GM10847 (cell line): ENCODE measurements around the gene TSEN2.

ENCODE experiments used
- POLR2A ChIP-seq: IDR thresholded peaks from 2 replicates; pipeline ENCODE4 v1.6.1; 2011; ENCODE audit not compliant: insufficient read length; ENCODE audit errors: extremely low read depth

The TSEN2 gene

GRCh38 chr3:12484198-12484982 is at the start of gene TSEN2:
TSS of gene TSEN2 (plus strand) at chr3:12484480. CDS start at chr3:12489801, 5,321 bp downstream.
- peak; percentile 87 for TF ChIP-seq POLR2A

- no peak for TF ChIP-seq POLR2A
Measured at GRCh38 chr3:12436514-12437220, 47.6 kb upstream of the TSEN2 start.

GRCh38 chr3:12437221-12437605 is 47.1 kb upstream of the TSEN2 start:
- no peak for TF ChIP-seq POLR2A

GRCh38 chr3:12437861-12438260 is 46.4 kb upstream of the TSEN2 start:
- no peak for TF ChIP-seq POLR2A

- no peak for TF ChIP-seq POLR2A
Measured at GRCh38 chr3:12438318-12438717, 46.0 kb upstream of the TSEN2 start.

- TF ChIP-seq POLR2A: no peak
Measured at GRCh38 chr3:12439161-12439940, 44.9 kb upstream of the TSEN2 start.

- no peak for TF ChIP-seq POLR2A
Measured at GRCh38 chr3:12440927-12441714, 43.2 kb upstream of the TSEN2 start.

- no peak for TF ChIP-seq POLR2A
Measured at GRCh38 chr3:12442654-12443501, 41.4 kb upstream of the TSEN2 start.

- TF ChIP-seq POLR2A: no peak
Measured at GRCh38 chr3:12443781-12444522, 40.3 kb upstream of the TSEN2 start.

GRCh38 chr3:12444582-12445471 is 39.5 kb upstream of the TSEN2 start:
- no peak for TF ChIP-seq POLR2A

- no peak for TF ChIP-seq POLR2A
Measured at GRCh38 chr3:12445523-12446240, 38.6 kb upstream of the TSEN2 start.

GRCh38 chr3:12446298-12446697 is 38.0 kb upstream of the TSEN2 start:
- no peak for TF ChIP-seq POLR2A
